Mucosa of rectum (tissue), 2 donors: Measurements from ENCODE around the gene DHX29.

Experiments
- H3K27ac ChIP-seq, 2 donors: one replicate each; pipeline ENCODE4 v1.7.0; 2013; ENCODE audit warnings: inconsistent platforms in 2 of 2, low read depth in 2 of 2, low read length in 2 of 2
- H3K27me3 ChIP-seq, 2 donors: one replicate each; pipeline ENCODE4 v1.7.0; 2013; ENCODE audit warnings: low read length in 2 of 2; ENCODE audit not compliant: control insufficient read depth in 2 of 2, insufficient read depth in 2 of 2
- H3K36me3 ChIP-seq, 2 donors: one replicate each; pipeline ENCODE4 v1.7.0; 2013; ENCODE audit warnings: low read length in 2 of 2; ENCODE audit not compliant: control insufficient read depth in 2 of 2, insufficient read depth in 2 of 2
- H3K4me1 ChIP-seq, 2 donors: one replicate each; pipeline ENCODE4 v1.7.0; 2013; ENCODE audit warnings: low read length in 2 of 2, mild to moderate bottlenecking in 1 of 2; ENCODE audit not compliant: control insufficient read depth in 2 of 2, insufficient read depth in 2 of 2
- H3K4me3 ChIP-seq, 2 donors: one replicate each; pipeline ENCODE4 v1.7.0; 2013; ENCODE audit warnings: low read length in 2 of 2
- H3K9ac ChIP-seq, 2 donors: one replicate each; pipeline ENCODE4 v1.7.0; 2013; ENCODE audit warnings: low read length in 2 of 2, low read depth in 1 of 2, mild to moderate bottlenecking in 1 of 2
- H3K9me3 ChIP-seq, 2 donors: one replicate each; pipeline ENCODE4 v1.7.0; 2013; ENCODE audit warnings: low read length in 2 of 2; ENCODE audit not compliant: control insufficient read depth in 2 of 2
- donor health status: healthy.
- donor health status: Normal muscosa, but diverticular disease.

The DHX29 gene

DNA sequence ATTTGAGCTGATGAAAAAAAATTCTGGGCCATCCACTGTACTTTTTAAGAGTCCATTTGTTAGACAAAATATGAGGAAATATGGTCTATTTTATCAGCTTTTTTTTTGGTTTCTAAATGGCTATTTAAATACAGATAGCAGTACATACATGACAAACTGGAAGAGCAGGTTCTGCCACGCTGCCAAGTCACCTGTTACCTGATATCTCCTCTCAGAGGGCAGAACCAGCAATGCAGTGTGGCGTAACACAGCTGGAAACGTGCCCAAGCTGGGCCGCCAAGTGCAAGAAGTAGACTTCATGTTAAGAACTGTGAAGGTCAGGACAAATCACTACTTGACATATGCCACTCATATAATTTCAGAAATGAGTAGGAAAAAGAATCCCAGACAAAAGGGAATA lies 88.5 kb downstream of the DHX29 start:
- H3K27me3 ChIP-seq, result peaks cover 35 to 39% of the 10 kb centered on the region in 2 donors
- H3K36me3 ChIP-seq, result no peaks in the 10 kb centered on the region
- no peak overlapping the region for H3K27ac ChIP-seq
- no peak overlapping the region for H3K9ac ChIP-seq
- H3K4me1 ChIP-seq, result peaks cover 0 to 4% of the 10 kb centered on the region in 2 donors
- H3K9me3 ChIP-seq, result no peaks in the 10 kb centered on the region
- H3K4me3 ChIP-seq, result no peak overlapping the region

- no peaks in the 10 kb centered on the region for H3K27me3 ChIP-seq
- H3K4me1 ChIP-seq, result no peaks in the 10 kb centered on the region
- H3K9ac ChIP-seq, result no peak overlapping the region
- H3K9me3 ChIP-seq, result no peaks in the 10 kb centered on the region
- H3K27ac ChIP-seq, result no peak overlapping the region
- no peak overlapping the region for H3K4me3 ChIP-seq
- no peaks in the 10 kb centered on the region for H3K36me3 ChIP-seq
Measured at GRCh38 chr5:55211184-55211874, 96.2 kb downstream of the DHX29 start.
